Smooth muscle cell (in vitro differentiated cells): ENCODE measurements around the gene PYROXD2. TPM values are rescaled to one million over a fixed set of nuclear protein-coding genes. Genes with fewer than 3 reads are reported as not detected.

Source experiments
- DNase-seq: peaks from one replicate; lab custom pipeline; 2025; ENCODE audit not compliant: unreplicated experiment; lab: John Stamatoyannopoulos, UW
- H2AFZ ChIP-seq: fragments of 200-600 bp; sonication (generic); 2 replicates; pipeline ENCODE4 v1.6.0; 2016; ENCODE audit warnings: antibody characterized with exemption, low read depth, mild to moderate bottlenecking
- H3F3A ChIP-seq: fragments of 200-600 bp; sonication (generic); 2 replicates; pipeline ENCODE4 v1.6.0; 2017; ENCODE audit warnings: antibody characterized with exemption, low read depth
- H3K27ac ChIP-seq: fragments of 200-600 bp; sonication (generic); 2 replicates; pipeline ENCODE4 v1.5.1; 2016; ENCODE audit warnings: low read depth, mild to moderate bottlenecking
- H3K27me3 ChIP-seq: fragments of 200-600 bp; sonication (generic); 2 replicates; pipeline ENCODE4 v1.6.1; 2016; ENCODE audit warnings: low read depth, mild to moderate bottlenecking
- H3K36me3 ChIP-seq: fragments of 200-600 bp; sonication (generic); 2 replicates; pipeline ENCODE4 v1.5.1; 2016; ENCODE audit warnings: low read depth
- H3K4me1 ChIP-seq: fragments of 200-600 bp; sonication (generic); 2 replicates; pipeline ENCODE4 v1.5.1; 2016; ENCODE audit warnings: low read depth
- H3K4me2 ChIP-seq: fragments of 200-600 bp; sonication (generic); 2 replicates; pipeline ENCODE4 v1.6.0; 2016; ENCODE audit warnings: mild to moderate bottlenecking
- H3K4me3 ChIP-seq: fragments of 200-600 bp; sonication (generic); 2 replicates; pipeline ENCODE4 v1.5.1; 2016; ENCODE audit warnings: mild to moderate bottlenecking
- H3K79me2 ChIP-seq: fragments of 200-600 bp; sonication (generic); 2 replicates; pipeline ENCODE4 v1.6.0; 2016; ENCODE audit warnings: low read depth, mild to moderate bottlenecking
- H3K9ac ChIP-seq: fragments of 200-600 bp; sonication (generic); 2 replicates; pipeline ENCODE4 v1.6.0; 2016; ENCODE audit warnings: low read depth
- H3K9me3 ChIP-seq: fragments of 200-600 bp; sonication (generic); replicated peaks from 2 replicates; pipeline ENCODE4 v1.5.1; 2016; ENCODE audit warnings: low read depth
- H4K20me1 ChIP-seq: fragments of 200-600 bp; sonication (generic); 2 replicates; pipeline ENCODE4 v1.6.0; 2016; ENCODE audit warnings: low read depth
- CTCF ChIP-seq: fragments of 200-600 bp; sonication (generic); IDR thresholded peaks from 2 replicates; pipeline ENCODE4 v1.5.1; 2017; ENCODE audit warnings: borderline replicate concordance, mild to moderate bottlenecking, antibody characterized with exemption; ENCODE audit not compliant: insufficient read depth, poor library complexity, severe bottlenecking
- WGBS: methylation state at CpG from one replicate; pipeline ENCODE4 v1.1.7; 2016; ENCODE audit warnings: low lambda C conversion rate; 5-methylcytosine and 5-hydroxymethylcytosine counted together
- polyA plus RNA-seq: library from polyadenylated mRNA; unstranded; fragments of >200 nt; fragmentation: Nextera tagmentation; extraction: Ambion mirVana; gene quantifications from 2 replicates; pipeline ENCODE4 v1.2.1, GENCODE V29; 2016
- total RNA-seq: library from RNA; depleted of rRNA; stranded (reverse); fragments of >200 nt; gene quantifications from 2 replicates; pipeline ENCODE4 v1.2.3, GENCODE V29; 2014

Gene PYROXD2
- total and polyA plus RNA-seq, 2 experiments from 2014 or later: 3.6 to 6.1 TPM

- no peak overlapping the region for H3K4me2 ChIP-seq
- no peaks in the 10 kb centered on the region for H3K27me3 ChIP-seq
- no peak overlapping the region for H3K4me3 ChIP-seq
- no peaks in the 10 kb centered on the region for H3K79me2 ChIP-seq
- 97% methylated on average over 1 of the region's 1 CpG for WGBS
- H3F3A ChIP-seq: no peaks in the 10 kb centered on the region
- no peak overlapping the region for H3K27ac ChIP-seq
- H3K4me1 ChIP-seq: no peaks in the 10 kb centered on the region
- no peak overlapping the region for H2AFZ ChIP-seq
- DNase-seq: no peak
- H3K9ac ChIP-seq: no peak overlapping the region
- H3K9me3 ChIP-seq: peaks cover 5% of the 10 kb centered on the region
- TF ChIP-seq CTCF: no peak
- no peaks in the 10 kb centered on the region for H4K20me1 ChIP-seq
- H3K36me3 ChIP-seq: peaks cover 4% of the 10 kb centered on the region
These were observed 17.3 kb upstream of the PYROXD2 start for GRCh38 chr10:98432330-98432729.

- no peak overlapping the region for H2AFZ ChIP-seq
- DNase-seq: no peak
- WGBS: 93% methylated on average over 8 of the region's 8 CpGs
- peaks cover 5% of the 10 kb centered on the region for H3K9me3 ChIP-seq
- no peaks in the 10 kb centered on the region for H3K79me2 ChIP-seq
- no peaks in the 10 kb centered on the region for H3K27me3 ChIP-seq
- no peak overlapping the region for H3K9ac ChIP-seq
- TF ChIP-seq CTCF: no peak
- no peak overlapping the region for H3K4me2 ChIP-seq
- no peaks in the 10 kb centered on the region for H4K20me1 ChIP-seq
- no peaks in the 10 kb centered on the region for H3F3A ChIP-seq
- peaks cover 4% of the 10 kb centered on the region for H3K36me3 ChIP-seq
- no peak overlapping the region for H3K27ac ChIP-seq
- H3K4me1 ChIP-seq: no peaks in the 10 kb centered on the region
- no peak overlapping the region for H3K4me3 ChIP-seq
These were observed 16.0 kb upstream of the PYROXD2 start for GRCh38 chr10:98431016-98431415.

- WGBS: 98% methylated on average over 8 of the region's 8 CpGs
- Histone ChIP-seq H2AFZ (no peak overlapping the region), H3K79me2 (no peaks in the 10 kb centered on the region), H3F3A (no peaks in the 10 kb centered on the region), H4K20me1 (no peaks in the 10 kb centered on the region), H3K27me3 (no peaks in the 10 kb centered on the region), H3K9ac (no peak overlapping the region), H3K9me3 (peaks cover 5% of the 10 kb centered on the region), H3K36me3 (peaks cover 4% of the 10 kb centered on the region), H3K27ac (no peak overlapping the region), H3K4me2 (no peak overlapping the region), H3K4me3 (no peak overlapping the region), H3K4me1 (no peaks in the 10 kb centered on the region)
- DNase-seq: no peak
- TF ChIP-seq CTCF: no peak
These were observed 15.4 kb upstream of the PYROXD2 start for GRCh38 chr10:98430427-98430826.

GRCh38 chr10:98429320-98430072 is 14.5 kb upstream of the PYROXD2 start:
- H2AFZ ChIP-seq: no peak overlapping the region
- H3K4me3 ChIP-seq: no peak overlapping the region
- 97% methylated on average over 22 of the region's 22 CpGs for WGBS
- H3K9me3 ChIP-seq: peaks cover 5% of the 10 kb centered on the region
- H3K79me2 ChIP-seq: no peaks in the 10 kb centered on the region
- no peak overlapping the region for H3K4me2 ChIP-seq
- no peaks in the 10 kb centered on the region for H4K20me1 ChIP-seq
- H3K36me3 ChIP-seq: peaks cover 4% of the 10 kb centered on the region
- no peaks in the 10 kb centered on the region for H3K4me1 ChIP-seq
- no peaks in the 10 kb centered on the region for H3F3A ChIP-seq
- no peak overlapping the region for H3K9ac ChIP-seq
- no peak for DNase-seq
- H3K27me3 ChIP-seq: no peaks in the 10 kb centered on the region
- H3K27ac ChIP-seq: no peak overlapping the region
- TF ChIP-seq CTCF: no peak
